NT2/D1 (cell line): ENCODE measurements around the gene CLCN4.

ENCODE experiments used
- YY1 ChIP-seq: IDR thresholded peaks from 2 replicates; pipeline ENCODE4 v1.6.1; 2011; ENCODE audit not compliant: insufficient read length, insufficient read depth
- ZNF274 ChIP-seq: IDR thresholded peaks from 2 replicates; pipeline ENCODE4 v1.6.1; 2011; ENCODE audit warnings: mild to moderate bottlenecking, low read depth, low read length

GRCh38 chrX:10235851-10236250 lies 79.1 kb downstream of the CLCN4 start:
- TF ChIP-seq ZNF274, result no peak
- no peak for TF ChIP-seq YY1
